Smooth muscle cell (in vitro differentiated cells): ENCODE measurements around the gene ASB2. TPM values are rescaled to one million over a fixed set of nuclear protein-coding genes. Genes with fewer than 3 reads are reported as not detected.

Source experiments
- DNase-seq: peaks from one replicate; lab custom pipeline; 2025; ENCODE audit not compliant: unreplicated experiment; lab: John Stamatoyannopoulos, UW
- H2AFZ ChIP-seq: fragments of 200-600 bp; sonication (generic); 2 replicates; pipeline ENCODE4 v1.6.0; 2016; ENCODE audit warnings: antibody characterized with exemption, low read depth, mild to moderate bottlenecking
- H3F3A ChIP-seq: fragments of 200-600 bp; sonication (generic); 2 replicates; pipeline ENCODE4 v1.6.0; 2017; ENCODE audit warnings: antibody characterized with exemption, low read depth
- H3K27ac ChIP-seq: fragments of 200-600 bp; sonication (generic); 2 replicates; pipeline ENCODE4 v1.5.1; 2016; ENCODE audit warnings: low read depth, mild to moderate bottlenecking
- H3K27me3 ChIP-seq: fragments of 200-600 bp; sonication (generic); 2 replicates; pipeline ENCODE4 v1.6.1; 2016; ENCODE audit warnings: low read depth, mild to moderate bottlenecking
- H3K36me3 ChIP-seq: fragments of 200-600 bp; sonication (generic); 2 replicates; pipeline ENCODE4 v1.5.1; 2016; ENCODE audit warnings: low read depth
- H3K4me1 ChIP-seq: fragments of 200-600 bp; sonication (generic); 2 replicates; pipeline ENCODE4 v1.5.1; 2016; ENCODE audit warnings: low read depth
- H3K4me2 ChIP-seq: fragments of 200-600 bp; sonication (generic); 2 replicates; pipeline ENCODE4 v1.6.0; 2016; ENCODE audit warnings: mild to moderate bottlenecking
- H3K4me3 ChIP-seq: fragments of 200-600 bp; sonication (generic); 2 replicates; pipeline ENCODE4 v1.5.1; 2016; ENCODE audit warnings: mild to moderate bottlenecking
- H3K79me2 ChIP-seq: fragments of 200-600 bp; sonication (generic); 2 replicates; pipeline ENCODE4 v1.6.0; 2016; ENCODE audit warnings: low read depth, mild to moderate bottlenecking
- H3K9ac ChIP-seq: fragments of 200-600 bp; sonication (generic); 2 replicates; pipeline ENCODE4 v1.6.0; 2016; ENCODE audit warnings: low read depth
- H3K9me3 ChIP-seq: fragments of 200-600 bp; sonication (generic); replicated peaks from 2 replicates; pipeline ENCODE4 v1.5.1; 2016; ENCODE audit warnings: low read depth
- H4K20me1 ChIP-seq: fragments of 200-600 bp; sonication (generic); 2 replicates; pipeline ENCODE4 v1.6.0; 2016; ENCODE audit warnings: low read depth
- CTCF ChIP-seq: fragments of 200-600 bp; sonication (generic); IDR thresholded peaks from 2 replicates; pipeline ENCODE4 v1.5.1; 2017; ENCODE audit warnings: borderline replicate concordance, mild to moderate bottlenecking, antibody characterized with exemption; ENCODE audit not compliant: insufficient read depth, poor library complexity, severe bottlenecking
- WGBS: methylation state at CpG from one replicate; pipeline ENCODE4 v1.1.7; 2016; ENCODE audit warnings: low lambda C conversion rate; 5-methylcytosine and 5-hydroxymethylcytosine counted together
- polyA plus RNA-seq: library from polyadenylated mRNA; unstranded; fragments of >200 nt; fragmentation: Nextera tagmentation; extraction: Ambion mirVana; gene quantifications from 2 replicates; pipeline ENCODE4 v1.2.1, GENCODE V29; 2016
- total RNA-seq: library from RNA; depleted of rRNA; stranded (reverse); fragments of >200 nt; gene quantifications from 2 replicates; pipeline ENCODE4 v1.2.3, GENCODE V29; 2014

ASB2 gene
- total and polyA plus RNA-seq, 2 experiments from 2014 or later = 0.99 TPM; not detected in 1

- Histone ChIP-seq H3K27me3 (no peaks in the 10 kb centered on the region), H2AFZ (no peak overlapping the region), H3K36me3 (no peaks in the 10 kb centered on the region), H3K4me2 (no peak overlapping the region), H4K20me1 (no peaks in the 10 kb centered on the region), H3K9me3 (no peaks in the 10 kb centered on the region), H3K27ac (no peak overlapping the region), H3K9ac (no peak overlapping the region), H3K4me3 (no peak overlapping the region), H3K4me1 (peaks cover 6% of the 10 kb centered on the region), H3F3A (peaks cover 4% of the 10 kb centered on the region), H3K79me2 (no peaks in the 10 kb centered on the region)
- TF ChIP-seq CTCF = no peak
- DNase-seq = no peak
- WGBS = 96% methylated on average over 5 of the region's 5 CpGs
Measured at GRCh38 chr14:93909429-93910128, 66.8 kb downstream of the ASB2 start.

- Histone ChIP-seq H3F3A (peaks cover 4% of the 10 kb centered on the region), H3K27me3 (no peaks in the 10 kb centered on the region), H3K4me1 (peaks cover 6% of the 10 kb centered on the region), H3K36me3 (no peaks in the 10 kb centered on the region), H3K9ac (no peak overlapping the region), H3K4me2 (peak overlapping the region; percentile 57), H3K79me2 (no peaks in the 10 kb centered on the region), H3K4me3 (no peak overlapping the region), H3K27ac (no peak overlapping the region), H3K9me3 (no peaks in the 10 kb centered on the region), H4K20me1 (no peaks in the 10 kb centered on the region), H2AFZ (no peak overlapping the region)
- WGBS = 62% methylated on average over 13 of the region's 15 CpGs
- DNase-seq = no peak
- TF ChIP-seq CTCF = peak; percentile 58
Measured at GRCh38 chr14:93906341-93907329, 69.7 kb downstream of the ASB2 start.

GRCh38 chr14:93905623-93906022 is 70.7 kb downstream of the ASB2 start:
- Histone ChIP-seq H3K4me2 (peak overlapping the region; percentile 57), H3K9me3 (no peaks in the 10 kb centered on the region), H3K27me3 (no peaks in the 10 kb centered on the region), H3K4me1 (peaks cover 6% of the 10 kb centered on the region), H3F3A (peaks cover 4% of the 10 kb centered on the region), H4K20me1 (no peaks in the 10 kb centered on the region), H3K36me3 (no peaks in the 10 kb centered on the region), H3K27ac (peak overlapping the region; percentile 27), H3K79me2 (no peaks in the 10 kb centered on the region), H3K4me3 (no peak overlapping the region), H3K9ac (no peak overlapping the region), H2AFZ (no peak overlapping the region)
- no peak for DNase-seq
- no peak for TF ChIP-seq CTCF
- WGBS = 28% methylated on average over 4 of the region's 4 CpGs
